RWPE1 (cell line): Measurements from ENCODE around the gene NPTN.

Experiments used
- CTCF ChIA-PET: fragments of 350-600 bp; sonication (Branson Sonifier 250); formaldehyde crosslinking; extraction: SDS; loops from one replicate; lab custom pipeline; 2021; lab: Yijun Ruan, JAX
- POLR2A ChIA-PET: fragments of 400-600 bp; formaldehyde crosslinking; extraction: SDS; loops from one replicate; lab custom pipeline; 2020; ENCODE audit warnings: antibody characterized with exemption; ENCODE audit not compliant: low non-redundant PET; lab: Yijun Ruan, JAX
- DNase-seq: peaks from one replicate; pipeline ENCODE4 v3.0.0; 2012; ENCODE audit warnings: low spot score
- H3K27ac ChIP-seq: fragments of 450-650 bp; 2 replicates; pipeline ENCODE4 v1.5.1; 2017
- CTCF ChIP-seq: fragments of 450-650 bp; conservative IDR thresholded peaks from 2 replicates; pipeline ENCODE4 v1.5.1; 2017; ENCODE audit warnings: low read depth, mild to moderate bottlenecking

NPTN gene

GRCh38 chr15:73628976-73629797, 4.0 kb downstream of the NPTN start:
- ChIA-PET CTCF (interaction anchor here (0.6 kb wide), 1 partner anchor 675 kb away, joined by 3 read pairs; no protein-coding TSS in a partner anchor), POLR2A (interaction anchor here (0.7 kb wide), 1 partner anchor 15 kb away, joined by 4 read pairs; no protein-coding TSS in a partner anchor)
- no peak overlapping the region for H3K27ac ChIP-seq
- no peak for TF ChIP-seq CTCF
- peak; percentile 28 for DNase-seq

DNA sequence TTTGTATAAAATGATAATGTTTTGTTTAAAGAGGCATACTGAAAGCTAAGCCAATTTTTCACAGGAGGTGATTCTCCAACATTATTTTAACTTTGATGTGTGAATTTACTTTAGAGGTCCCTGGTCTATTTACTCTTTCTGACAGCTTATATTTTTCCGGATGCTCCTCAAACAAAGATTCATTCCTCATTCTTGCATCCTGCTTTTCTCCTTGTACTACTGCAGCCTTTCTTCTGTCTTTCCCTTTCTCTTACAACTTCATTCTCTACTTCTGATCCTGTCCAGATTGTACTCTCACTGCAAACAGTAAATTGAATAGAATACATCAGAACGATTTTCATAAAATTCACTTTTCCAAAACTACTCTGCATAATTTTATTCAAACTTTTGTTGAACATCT, 5.1 kb downstream of the NPTN start:
- ChIA-PET CTCF (interaction anchor here (1.2 kb wide), 1 partner anchor 67 kb away, joined by 3 read pairs; no protein-coding TSS in a partner anchor), POLR2A (no interaction called here)
- no peak for TF ChIP-seq CTCF
- no peak overlapping the region for H3K27ac ChIP-seq
- DNase-seq, result no peak

- CTCF ChIA-PET, result no interaction called here
- POLR2A ChIA-PET, result no interaction called here
- no peak for TF ChIP-seq CTCF
- H3K27ac ChIP-seq, result no peak overlapping the region
- DNase-seq, result no peak
Observed at GRCh38 chr15:73626072-73626471, 7.1 kb downstream of the NPTN start.

- POLR2A ChIA-PET, result no interaction called here
- DNase-seq, result no peak
- no peak for TF ChIP-seq CTCF
- no peak overlapping the region for H3K27ac ChIP-seq
- CTCF ChIA-PET, result no interaction called here
Observed at GRCh38 chr15:73624530-73624929, 8.7 kb downstream of the NPTN start.

GRCh38 chr15:73621286-73621826, 11.8 kb downstream of the NPTN start:
- CTCF ChIA-PET, result no interaction called here

More at GRCh38 chr15:73621286-73621826, 11.8 kb downstream of the NPTN start:
- DNase-seq, result no peak
- H3K27ac ChIP-seq, result no peak overlapping the region
- TF ChIP-seq CTCF, result no peak
- POLR2A ChIA-PET, result no interaction called here
